Neural cell (in vitro differentiated cells): ENCODE data around the gene AMZ2. TPM values are rescaled to one million over a fixed set of nuclear protein-coding genes. Genes with fewer than 3 reads are reported as not detected.
A peak's percentile ranks its signal among the peaks of the same experiment; 100 is the strongest.

Experiments used
- H2AFZ ChIP-seq: fragments of 200-600, 300-800 bp; sonication (generic), shearing (Covaris generic); 2 replicates; pipeline ENCODE4 v1.6.0; 2014; ENCODE audit warnings: low read depth, mild to moderate bottlenecking, antibody characterized with exemption, low read length, moderate library complexity
- H3F3A ChIP-seq: fragments of 200-600 bp; shearing (Covaris generic); 2 replicates; pipeline ENCODE4 v1.6.1; 2016; ENCODE audit warnings: mild to moderate bottlenecking, moderate library complexity, mixed read lengths, antibody characterized with exemption, low read length; ENCODE audit not compliant: insufficient read depth, poor library complexity, severe bottlenecking
- H3K27ac ChIP-seq: fragments of 200-600, 300-800 bp; sonication (generic), shearing (Covaris generic); 2 replicates; pipeline ENCODE4 v1.5.1; 2014; ENCODE audit warnings: mild to moderate bottlenecking, low read length, moderate library complexity
- H3K27me3 ChIP-seq: fragments of 300-800, 200-600 bp; sonication (generic), shearing (Covaris generic); 2 replicates; pipeline ENCODE4 v1.6.0; 2014; ENCODE audit warnings: mild to moderate bottlenecking, low read depth, low read length, moderate library complexity; ENCODE audit not compliant: insufficient read depth
- H3K36me3 ChIP-seq: fragments of 300-800, 200-600 bp; sonication (generic), shearing (Covaris generic); 2 replicates; pipeline ENCODE4 v1.5.1; 2014; ENCODE audit warnings: mild to moderate bottlenecking, antibody characterized with exemption, low read length, moderate library complexity; ENCODE audit not compliant: insufficient read depth
- H3K4me2 ChIP-seq: fragments of 300-800, 200-600 bp; sonication (generic), shearing (Covaris generic); 2 replicates; pipeline ENCODE4 v1.6.0; 2014; ENCODE audit warnings: mild to moderate bottlenecking, low read length
- H3K4me3 ChIP-seq: fragments of 300-800, 200-600 bp; sonication (generic), shearing (Covaris generic); 2 replicates; pipeline ENCODE4 v1.5.1; 2014; ENCODE audit warnings: mild to moderate bottlenecking, low read length, moderate library complexity
- H3K79me2 ChIP-seq: fragments of 200-600 bp; shearing (Covaris generic); replicated peaks from 2 replicates; pipeline ENCODE4 v1.6.0; 2014; ENCODE audit warnings: mild to moderate bottlenecking, low read length, moderate library complexity; ENCODE audit not compliant: insufficient read depth
- H3K9ac ChIP-seq: fragments of 300-800, 200-600 bp; sonication (generic), shearing (Covaris generic); 2 replicates; pipeline ENCODE4 v1.6.1; 2016; ENCODE audit warnings: mild to moderate bottlenecking, low read length, mixed read lengths
- H3K9me2 ChIP-seq: fragments of 200-600 bp; shearing (Covaris generic); 2 replicates; pipeline ENCODE4 v1.6.1; 2016; ENCODE audit warnings: mild to moderate bottlenecking, low read length, mixed read lengths; ENCODE audit not compliant: insufficient read depth
- H3K9me3 ChIP-seq: fragments of 200-600, 300-800 bp; sonication (generic), shearing (Covaris generic); 2 replicates; pipeline ENCODE4 v1.6.1; 2016; ENCODE audit warnings: mild to moderate bottlenecking, mixed run types, low read length, moderate library complexity, mixed read lengths
- H4K20me1 ChIP-seq: fragments of 200-600 bp; shearing (Covaris generic); 2 replicates; pipeline ENCODE4 v1.6.1; 2016; ENCODE audit warnings: mild to moderate bottlenecking, mixed run types; ENCODE audit not compliant: insufficient read depth
- EP300 ChIP-seq: fragments of 450-650 bp; conservative IDR thresholded peaks from 2 replicates; pipeline ENCODE4 v1.6.1; 2014; ENCODE audit warnings: antibody characterized with exemption, mild to moderate bottlenecking, moderate library complexity; ENCODE audit not compliant: poor library complexity, severe bottlenecking
- EZH2 ChIP-seq: fragments of 200-600, 300-800 bp; shearing (Covaris generic), sonication (generic); IDR thresholded peaks from 2 replicates; pipeline ENCODE4 v1.6.1; 2014; ENCODE audit warnings: antibody characterized with exemption, low read length, borderline replicate concordance, mild to moderate bottlenecking; ENCODE audit not compliant: insufficient read depth, poor library complexity, severe bottlenecking
- MXI1 ChIP-seq: fragments of 450-650 bp; conservative IDR thresholded peaks from 2 replicates; pipeline ENCODE4 v1.6.1; 2014; ENCODE audit warnings: antibody characterized with exemption, mild to moderate bottlenecking; ENCODE audit not compliant: poor library complexity, severe bottlenecking
- POLR2AphosphoS5 ChIP-seq: IDR thresholded peaks from 2 replicates; pipeline ENCODE4 v1.6.1; 2012
- RAD21 ChIP-seq: fragments of 450-650 bp; conservative IDR thresholded peaks from 2 replicates; pipeline ENCODE4 v1.6.1; 2014; ENCODE audit warnings: antibody characterized with exemption, mild to moderate bottlenecking, moderate library complexity
- SMC3 ChIP-seq: fragments of 450-650 bp; conservative IDR thresholded peaks from 2 replicates; pipeline ENCODE4 v1.6.1; 2014; ENCODE audit warnings: antibody characterized with exemption, mild to moderate bottlenecking, moderate library complexity; ENCODE audit not compliant: poor library complexity
- TAF1 ChIP-seq: IDR thresholded peaks from 2 replicates; pipeline ENCODE4 v1.6.1; 2012; ENCODE audit warnings: low read depth
- polyA minus RNA-seq: library from RNA; depleted of rRNA, polyadenylated mRNA; stranded (reverse); fragments of >200 nt; gene quantifications from 2 replicates; pipeline ENCODE4 v1.2.3, GENCODE V29; 2014
- polyA plus RNA-seq: library from polyadenylated mRNA; depleted of rRNA; stranded (reverse); fragments of >200 nt; gene quantifications from 2 replicates; pipeline ENCODE4 v1.2.3, GENCODE V29; 2014
- TF ChIP-seq, protein P1 (sequence below): fragments of 450-650 bp; IDR thresholded peaks from 2 replicates; pipeline ENCODE4 v1.5.1; 2014; ENCODE audit warnings: antibody characterized with exemption, mild to moderate bottlenecking, moderate library complexity; ENCODE audit not compliant: poor library complexity, severe bottlenecking
- TF ChIP-seq, protein P2 (sequence below): IDR thresholded peaks from 2 replicates; pipeline ENCODE4 v1.6.1; 2012; ENCODE audit warnings: borderline replicate concordance

Gene AMZ2, protein sequence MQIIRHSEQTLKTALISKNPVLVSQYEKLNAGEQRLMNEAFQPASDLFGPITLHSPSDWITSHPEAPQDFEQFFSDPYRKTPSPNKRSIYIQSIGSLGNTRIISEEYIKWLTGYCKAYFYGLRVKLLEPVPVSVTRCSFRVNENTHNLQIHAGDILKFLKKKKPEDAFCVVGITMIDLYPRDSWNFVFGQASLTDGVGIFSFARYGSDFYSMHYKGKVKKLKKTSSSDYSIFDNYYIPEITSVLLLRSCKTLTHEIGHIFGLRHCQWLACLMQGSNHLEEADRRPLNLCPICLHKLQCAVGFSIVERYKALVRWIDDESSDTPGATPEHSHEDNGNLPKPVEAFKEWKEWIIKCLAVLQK
- polyA plus RNA-seq (131 and 158 TPM in 2 replicates), polyA minus RNA-seq (71.5 and 80.3 TPM in 2 replicates)

DNA sequence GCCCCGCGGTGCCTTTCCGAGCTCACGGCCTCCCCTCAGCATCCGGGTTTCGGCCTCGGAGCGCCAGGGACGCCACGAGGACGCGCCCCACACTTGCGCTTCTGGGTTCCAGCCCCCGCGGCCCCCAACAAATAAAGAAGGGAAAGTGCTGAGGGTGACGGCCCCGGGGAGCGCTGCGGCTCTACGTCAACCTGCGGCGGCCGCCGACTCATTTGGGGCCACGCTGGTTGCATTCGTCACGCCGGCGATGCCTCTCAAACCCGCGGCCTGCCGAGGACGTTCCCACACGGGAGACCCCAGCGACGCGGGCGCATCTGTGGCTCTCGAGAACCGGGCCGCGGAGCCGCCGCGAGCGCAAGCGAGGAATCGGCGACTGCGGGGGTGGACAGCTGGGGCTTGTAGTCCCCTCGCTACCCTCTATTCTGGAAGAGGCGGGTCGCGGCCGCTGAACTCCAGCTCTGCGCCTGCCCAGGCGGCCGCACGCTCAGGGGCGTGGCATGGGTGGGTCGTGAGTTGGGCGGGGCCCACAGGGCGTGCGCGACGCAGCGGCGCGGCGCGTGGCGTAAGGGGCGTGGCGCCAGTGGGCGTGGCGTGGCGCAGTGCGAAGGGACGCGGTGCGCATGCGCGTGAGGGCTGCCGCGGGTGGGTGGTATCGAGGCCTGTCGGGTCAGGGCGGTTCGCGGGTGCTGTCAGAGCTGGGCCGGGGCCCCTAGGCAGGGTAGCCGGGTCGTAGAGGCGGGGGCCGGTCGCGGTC is at the start of gene AMZ2:
Gene AMZ2 (plus strand): TSS at position 599 of the 754 bp plus-strand sequence. CDS start 2,145 bp downstream, outside the sequence.
- no peaks in the 10 kb centered on the region for H3K9me3 ChIP-seq
- H2AFZ ChIP-seq: peak within 1 kb of the TSS; percentile 90
- TF ChIP-seq EP300 (peak; percentile 44), EZH2 (no peak), RAD21 (peak; percentile 18), TAF1 (peak; percentile 72), POLR2AphosphoS5 (peak; percentile 97), SMC3 (peak; percentile 34), MXI1 (peak; percentile 88)
- TF ChIP-seq, protein P1, sequence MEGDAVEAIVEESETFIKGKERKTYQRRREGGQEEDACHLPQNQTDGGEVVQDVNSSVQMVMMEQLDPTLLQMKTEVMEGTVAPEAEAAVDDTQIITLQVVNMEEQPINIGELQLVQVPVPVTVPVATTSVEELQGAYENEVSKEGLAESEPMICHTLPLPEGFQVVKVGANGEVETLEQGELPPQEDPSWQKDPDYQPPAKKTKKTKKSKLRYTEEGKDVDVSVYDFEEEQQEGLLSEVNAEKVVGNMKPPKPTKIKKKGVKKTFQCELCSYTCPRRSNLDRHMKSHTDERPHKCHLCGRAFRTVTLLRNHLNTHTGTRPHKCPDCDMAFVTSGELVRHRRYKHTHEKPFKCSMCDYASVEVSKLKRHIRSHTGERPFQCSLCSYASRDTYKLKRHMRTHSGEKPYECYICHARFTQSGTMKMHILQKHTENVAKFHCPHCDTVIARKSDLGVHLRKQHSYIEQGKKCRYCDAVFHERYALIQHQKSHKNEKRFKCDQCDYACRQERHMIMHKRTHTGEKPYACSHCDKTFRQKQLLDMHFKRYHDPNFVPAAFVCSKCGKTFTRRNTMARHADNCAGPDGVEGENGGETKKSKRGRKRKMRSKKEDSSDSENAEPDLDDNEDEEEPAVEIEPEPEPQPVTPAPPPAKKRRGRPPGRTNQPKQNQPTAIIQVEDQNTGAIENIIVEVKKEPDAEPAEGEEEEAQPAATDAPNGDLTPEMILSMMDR: no peak
- TF ChIP-seq, protein P2, sequence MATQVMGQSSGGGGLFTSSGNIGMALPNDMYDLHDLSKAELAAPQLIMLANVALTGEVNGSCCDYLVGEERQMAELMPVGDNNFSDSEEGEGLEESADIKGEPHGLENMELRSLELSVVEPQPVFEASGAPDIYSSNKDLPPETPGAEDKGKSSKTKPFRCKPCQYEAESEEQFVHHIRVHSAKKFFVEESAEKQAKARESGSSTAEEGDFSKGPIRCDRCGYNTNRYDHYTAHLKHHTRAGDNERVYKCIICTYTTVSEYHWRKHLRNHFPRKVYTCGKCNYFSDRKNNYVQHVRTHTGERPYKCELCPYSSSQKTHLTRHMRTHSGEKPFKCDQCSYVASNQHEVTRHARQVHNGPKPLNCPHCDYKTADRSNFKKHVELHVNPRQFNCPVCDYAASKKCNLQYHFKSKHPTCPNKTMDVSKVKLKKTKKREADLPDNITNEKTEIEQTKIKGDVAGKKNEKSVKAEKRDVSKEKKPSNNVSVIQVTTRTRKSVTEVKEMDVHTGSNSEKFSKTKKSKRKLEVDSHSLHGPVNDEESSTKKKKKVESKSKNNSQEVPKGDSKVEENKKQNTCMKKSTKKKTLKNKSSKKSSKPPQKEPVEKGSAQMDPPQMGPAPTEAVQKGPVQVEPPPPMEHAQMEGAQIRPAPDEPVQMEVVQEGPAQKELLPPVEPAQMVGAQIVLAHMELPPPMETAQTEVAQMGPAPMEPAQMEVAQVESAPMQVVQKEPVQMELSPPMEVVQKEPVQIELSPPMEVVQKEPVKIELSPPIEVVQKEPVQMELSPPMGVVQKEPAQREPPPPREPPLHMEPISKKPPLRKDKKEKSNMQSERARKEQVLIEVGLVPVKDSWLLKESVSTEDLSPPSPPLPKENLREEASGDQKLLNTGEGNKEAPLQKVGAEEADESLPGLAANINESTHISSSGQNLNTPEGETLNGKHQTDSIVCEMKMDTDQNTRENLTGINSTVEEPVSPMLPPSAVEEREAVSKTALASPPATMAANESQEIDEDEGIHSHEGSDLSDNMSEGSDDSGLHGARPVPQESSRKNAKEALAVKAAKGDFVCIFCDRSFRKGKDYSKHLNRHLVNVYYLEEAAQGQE: no peak
- H3K4me3 ChIP-seq: peak within 1 kb of the TSS; percentile 91
- no peaks in the 10 kb centered on the region for H3F3A ChIP-seq
- no peaks in the 10 kb centered on the region for H4K20me1 ChIP-seq
- H3K27me3 ChIP-seq: no peaks in the 10 kb centered on the region
- H3K4me2 ChIP-seq: peak within 1 kb of the TSS; percentile 75
- no peaks in the 10 kb centered on the region for H3K9me2 ChIP-seq
- peak within 1 kb of the TSS; percentile 86 for H3K27ac ChIP-seq
- H3K9ac ChIP-seq: peak within 1 kb of the TSS; percentile 93
- H3K36me3 ChIP-seq: no peaks in the 10 kb centered on the region
- no peaks in the 10 kb centered on the region for H3K79me2 ChIP-seq

DNA sequence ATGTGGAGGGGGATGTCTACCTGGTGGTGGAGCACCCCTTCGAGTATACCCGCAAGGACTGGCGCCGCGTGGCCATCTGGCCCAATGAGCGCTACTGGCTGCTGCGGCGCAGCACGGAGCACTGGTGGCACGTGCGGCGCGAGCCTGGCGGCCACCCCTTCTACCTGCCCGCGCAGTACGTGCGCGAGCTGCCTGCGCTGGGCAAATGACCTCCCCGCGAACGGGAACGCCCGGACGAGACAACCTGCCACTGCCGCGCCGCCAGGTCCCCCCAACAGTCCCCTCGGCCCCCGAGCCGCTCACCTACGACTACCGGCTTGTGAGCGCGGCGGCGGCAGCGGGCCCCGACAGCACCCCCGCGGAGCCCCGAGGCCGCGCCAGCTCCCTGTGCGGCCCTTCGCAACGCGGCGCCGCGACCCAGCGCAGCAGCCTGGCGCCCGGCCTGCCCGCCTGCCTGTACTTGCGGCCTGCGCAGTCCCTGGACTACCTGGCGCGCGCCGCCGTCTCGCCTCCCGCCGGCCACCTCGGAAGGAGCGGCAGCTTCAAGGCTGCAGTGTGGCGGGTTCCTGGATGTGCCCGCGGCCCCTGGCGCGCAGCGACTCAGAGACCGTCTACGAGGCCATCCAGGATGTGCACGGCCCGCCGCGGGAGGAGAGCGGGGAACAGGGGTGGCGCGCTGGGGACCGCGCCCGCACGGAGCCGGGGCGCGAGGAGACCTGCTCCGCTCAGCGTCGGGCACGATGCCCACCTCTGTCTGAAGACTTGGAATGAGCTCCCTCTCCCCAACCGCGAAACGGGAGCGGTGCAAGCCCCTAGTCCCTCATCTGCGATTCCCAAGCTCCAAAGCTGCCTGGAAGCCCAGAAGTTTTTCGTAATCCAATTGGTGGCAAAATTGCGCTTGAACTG is 48.7 kb upstream of the AMZ2 start:
- Histone ChIP-seq H4K20me1 (no peaks in the 10 kb centered on the region), H3K27me3 (peaks cover 99% of the 10 kb centered on the region), H3K36me3 (no peaks in the 10 kb centered on the region), H3K9ac (no peak overlapping the region), H3K79me2 (no peaks in the 10 kb centered on the region), H3K27ac (no peak overlapping the region), H3K4me2 (no peak overlapping the region), H3F3A (no peaks in the 10 kb centered on the region), H3K4me3 (peak overlapping the region; percentile 52), H3K9me3 (no peaks in the 10 kb centered on the region), H3K9me2 (no peaks in the 10 kb centered on the region), H2AFZ (no peak overlapping the region)
- TF ChIP-seq POLR2AphosphoS5: peak; percentile 18
- TF ChIP-seq EZH2: peak; percentile 75
- TF ChIP-seq RAD21: no peak
